ENCODE results near the gene GMNN.

DNA sequence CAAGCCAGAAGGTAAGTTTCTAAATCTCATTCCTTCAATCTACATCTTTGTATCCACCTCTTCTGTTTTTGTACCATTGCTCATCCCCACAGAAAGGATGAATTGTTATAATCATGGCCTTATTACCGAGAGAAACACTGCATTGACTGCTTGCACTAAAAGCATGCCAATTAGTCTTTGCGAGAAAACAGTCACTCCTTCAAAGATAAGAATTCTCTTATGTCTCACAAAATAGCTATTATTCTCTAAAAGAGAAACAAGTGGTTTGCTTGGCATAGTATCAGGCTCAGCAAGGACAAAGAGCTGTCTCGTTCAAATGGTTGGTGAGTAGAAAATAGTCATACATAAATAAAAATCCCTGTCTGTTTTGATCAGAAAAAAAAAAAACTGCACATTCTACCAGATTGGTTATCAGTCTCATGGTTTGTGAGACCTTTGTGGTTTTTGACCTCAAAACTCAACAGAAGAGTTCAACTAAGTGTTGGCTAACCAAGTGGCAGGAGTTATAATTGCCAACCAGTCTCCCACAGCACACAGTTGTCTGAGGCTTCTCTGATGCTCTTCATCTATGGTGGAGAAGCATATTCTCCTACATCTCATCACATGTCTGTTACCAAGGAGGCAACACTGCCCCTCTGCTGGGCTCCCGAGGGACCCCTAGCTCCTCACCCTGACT lies 59.1 kb downstream of the GMNN start:
- TF ChIP-seq, protein P1, sequence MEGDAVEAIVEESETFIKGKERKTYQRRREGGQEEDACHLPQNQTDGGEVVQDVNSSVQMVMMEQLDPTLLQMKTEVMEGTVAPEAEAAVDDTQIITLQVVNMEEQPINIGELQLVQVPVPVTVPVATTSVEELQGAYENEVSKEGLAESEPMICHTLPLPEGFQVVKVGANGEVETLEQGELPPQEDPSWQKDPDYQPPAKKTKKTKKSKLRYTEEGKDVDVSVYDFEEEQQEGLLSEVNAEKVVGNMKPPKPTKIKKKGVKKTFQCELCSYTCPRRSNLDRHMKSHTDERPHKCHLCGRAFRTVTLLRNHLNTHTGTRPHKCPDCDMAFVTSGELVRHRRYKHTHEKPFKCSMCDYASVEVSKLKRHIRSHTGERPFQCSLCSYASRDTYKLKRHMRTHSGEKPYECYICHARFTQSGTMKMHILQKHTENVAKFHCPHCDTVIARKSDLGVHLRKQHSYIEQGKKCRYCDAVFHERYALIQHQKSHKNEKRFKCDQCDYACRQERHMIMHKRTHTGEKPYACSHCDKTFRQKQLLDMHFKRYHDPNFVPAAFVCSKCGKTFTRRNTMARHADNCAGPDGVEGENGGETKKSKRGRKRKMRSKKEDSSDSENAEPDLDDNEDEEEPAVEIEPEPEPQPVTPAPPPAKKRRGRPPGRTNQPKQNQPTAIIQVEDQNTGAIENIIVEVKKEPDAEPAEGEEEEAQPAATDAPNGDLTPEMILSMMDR (conservative IDR thresholded peaks at IDR 0.05; ENCODE audit: low read depth in 2 of 2): no peak
- no peak for TF ChIP-seq CREB1 (CRISPR knock-in tag; IDR thresholded peaks at IDR 0.05; ENCODE audit: low read depth)
- TF ChIP-seq POLR2AphosphoS5 (IDR thresholded peaks at IDR 0.05; ENCODE audit: low read depth): no peak
- TF ChIP-seq EZH2 (IDR thresholded peaks at IDR 0.05; ENCODE audit: low read depth, unreplicated experiment): no peak
- TF ChIP-seq, protein P2, sequence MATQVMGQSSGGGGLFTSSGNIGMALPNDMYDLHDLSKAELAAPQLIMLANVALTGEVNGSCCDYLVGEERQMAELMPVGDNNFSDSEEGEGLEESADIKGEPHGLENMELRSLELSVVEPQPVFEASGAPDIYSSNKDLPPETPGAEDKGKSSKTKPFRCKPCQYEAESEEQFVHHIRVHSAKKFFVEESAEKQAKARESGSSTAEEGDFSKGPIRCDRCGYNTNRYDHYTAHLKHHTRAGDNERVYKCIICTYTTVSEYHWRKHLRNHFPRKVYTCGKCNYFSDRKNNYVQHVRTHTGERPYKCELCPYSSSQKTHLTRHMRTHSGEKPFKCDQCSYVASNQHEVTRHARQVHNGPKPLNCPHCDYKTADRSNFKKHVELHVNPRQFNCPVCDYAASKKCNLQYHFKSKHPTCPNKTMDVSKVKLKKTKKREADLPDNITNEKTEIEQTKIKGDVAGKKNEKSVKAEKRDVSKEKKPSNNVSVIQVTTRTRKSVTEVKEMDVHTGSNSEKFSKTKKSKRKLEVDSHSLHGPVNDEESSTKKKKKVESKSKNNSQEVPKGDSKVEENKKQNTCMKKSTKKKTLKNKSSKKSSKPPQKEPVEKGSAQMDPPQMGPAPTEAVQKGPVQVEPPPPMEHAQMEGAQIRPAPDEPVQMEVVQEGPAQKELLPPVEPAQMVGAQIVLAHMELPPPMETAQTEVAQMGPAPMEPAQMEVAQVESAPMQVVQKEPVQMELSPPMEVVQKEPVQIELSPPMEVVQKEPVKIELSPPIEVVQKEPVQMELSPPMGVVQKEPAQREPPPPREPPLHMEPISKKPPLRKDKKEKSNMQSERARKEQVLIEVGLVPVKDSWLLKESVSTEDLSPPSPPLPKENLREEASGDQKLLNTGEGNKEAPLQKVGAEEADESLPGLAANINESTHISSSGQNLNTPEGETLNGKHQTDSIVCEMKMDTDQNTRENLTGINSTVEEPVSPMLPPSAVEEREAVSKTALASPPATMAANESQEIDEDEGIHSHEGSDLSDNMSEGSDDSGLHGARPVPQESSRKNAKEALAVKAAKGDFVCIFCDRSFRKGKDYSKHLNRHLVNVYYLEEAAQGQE (IDR thresholded peaks at IDR 0.05; ENCODE audit: unreplicated experiment): no peak
- TF ChIP-seq, protein P3, sequence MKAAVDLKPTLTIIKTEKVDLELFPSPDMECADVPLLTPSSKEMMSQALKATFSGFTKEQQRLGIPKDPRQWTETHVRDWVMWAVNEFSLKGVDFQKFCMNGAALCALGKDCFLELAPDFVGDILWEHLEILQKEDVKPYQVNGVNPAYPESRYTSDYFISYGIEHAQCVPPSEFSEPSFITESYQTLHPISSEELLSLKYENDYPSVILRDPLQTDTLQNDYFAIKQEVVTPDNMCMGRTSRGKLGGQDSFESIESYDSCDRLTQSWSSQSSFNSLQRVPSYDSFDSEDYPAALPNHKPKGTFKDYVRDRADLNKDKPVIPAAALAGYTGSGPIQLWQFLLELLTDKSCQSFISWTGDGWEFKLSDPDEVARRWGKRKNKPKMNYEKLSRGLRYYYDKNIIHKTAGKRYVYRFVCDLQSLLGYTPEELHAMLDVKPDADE (IDR thresholded peaks at IDR 0.05): no peak
- TF ChIP-seq NANOG (IDR thresholded peaks at IDR 0.05; ENCODE audit: borderline replicate concordance): no peak
- no peak for TF ChIP-seq EZH2phosphoT487 (IDR thresholded peaks at IDR 0.05; ENCODE audit: unreplicated experiment)
- no peak for TF ChIP-seq ZNF331 (CRISPR knock-in tag; IDR thresholded peaks at IDR 0.05; ENCODE audit: low read depth)
